B cell (primary cell): Measurements from ENCODE around the gene SNED1. TPM values are rescaled to one million over a fixed set of nuclear protein-coding genes. Genes with fewer than 3 reads are reported as not detected.

Source experiments
- ATAC-seq: fragments of 200-7000 bp; cut with Tn5 transposase; one replicate; pipeline ENCODE4 v1.10.0; 2021; ENCODE audit warnings: low read depth, mild to moderate bottlenecking, moderate number of reproducible peaks, moderate library complexity
- CTCF ChIA-PET: fragments of 350-600 bp; sonication (Branson Sonifier 250); formaldehyde crosslinking; loops from one replicate; lab custom pipeline; 2021; ENCODE audit warnings: antibody characterized with exemption, inconsistent platforms; lab: Charles Lee
- POLR2A ChIA-PET: fragments of 350-600 bp; sonication (Branson Sonifier 250); formaldehyde crosslinking; loops from one replicate; lab custom pipeline; 2021; ENCODE audit warnings: antibody characterized with exemption; lab: Charles Lee
- DNase-seq: peaks from one replicate; pipeline ENCODE4 v3.0.0; 2013
- H2AFZ ChIP-seq: 2 replicates; pipeline ENCODE4 v1.6.1; 2012; ENCODE audit warnings: mild to moderate bottlenecking, low read depth, low read length; ENCODE audit not compliant: insufficient read depth, poor library complexity, severe bottlenecking
- H3K27ac ChIP-seq, 2 donors: 1 replicate in 1 of 2; 2 replicates in 1 of 2; pipeline ENCODE4 v1.5.1; 2012 to 2013; ENCODE audit warnings: low read length in 2 of 2, mild to moderate bottlenecking in 2 of 2, moderate library complexity in 1 of 2
- H3K27me3 ChIP-seq, 4 experiments: fragments of 200-600 bp in 1 of 4; sonication (generic) in 1 of 4; replicated peaks in 1 of 4; 1 replicate in 2 of 4; 2 replicates in 2 of 4; pipeline versions ENCODE4 v1.6.1 to v1.7.0; 2013 to 2016; ENCODE audit warnings: low read length in 3 of 4, mild to moderate bottlenecking in 2 of 4, mixed read lengths in 1 of 4, moderate library complexity in 1 of 4; ENCODE audit not compliant: insufficient read depth in 4 of 4, control insufficient read depth in 3 of 4; ENCODE audit errors: control extremely low read depth in 1 of 4
- H3K36me3 ChIP-seq, 2 experiments: replicated peaks in 1 of 2; 1 replicate in 1 of 2; 2 replicates in 1 of 2; pipeline versions ENCODE4 v1.6.1 to v1.7.1; 2013; ENCODE audit warnings: low read length in 1 of 2; ENCODE audit not compliant: insufficient read depth in 2 of 2, control insufficient read depth in 1 of 2; ENCODE audit errors: control extremely low read depth in 1 of 2, extremely low read depth in 1 of 2
- H3K4me1 ChIP-seq, 2 donors: fragments of 200-600 bp in 1 of 2; sonication (generic) in 1 of 2; 1 replicate in 1 of 2; 2 replicates in 1 of 2; pipeline versions ENCODE4 v1.5.1 to v1.6.1; 2013 to 2017; ENCODE audit warnings: low read length in 2 of 2; ENCODE audit not compliant: control insufficient read depth in 2 of 2, insufficient read depth in 2 of 2
- H3K4me2 ChIP-seq: replicated peaks from 2 replicates; pipeline ENCODE3; 2012; ENCODE audit warnings: mild to moderate bottlenecking, low read depth, low read length; ENCODE audit not compliant: poor library complexity, severe bottlenecking
- H3K4me3 ChIP-seq, 5 experiments: fragments of 200-600 bp in 1 of 5; sonication (generic) in 1 of 5; 1 replicate in 3 of 5; 2 replicates in 2 of 5; pipeline versions ENCODE4 v1.5.1 to v1.7.0; 2011 to 2016; ENCODE audit warnings: low read length in 4 of 5, mild to moderate bottlenecking in 4 of 5, low read depth in 2 of 5, control low read depth in 1 of 5, moderate library complexity in 1 of 5; ENCODE audit not compliant: insufficient read depth in 1 of 5; ENCODE audit errors: control extremely low read depth in 1 of 5, extremely low read depth in 1 of 5
- H3K79me2 ChIP-seq: fragments of 200-600 bp; sonication (generic); one replicate; pipeline ENCODE4 v1.6.0; 2016; ENCODE audit warnings: low read length; ENCODE audit not compliant: control insufficient read depth, insufficient read depth
- H3K9ac ChIP-seq: fragments of 200-600 bp; sonication (generic); 2 replicates; pipeline ENCODE4 v1.6.1; 2017; ENCODE audit warnings: mild to moderate bottlenecking, low read length, moderate library complexity
- H3K9me3 ChIP-seq, 3 donors: one replicate each; pipeline versions ENCODE4 v1.6.1 to v1.7.1; 2013; ENCODE audit warnings: low read length in 2 of 3; ENCODE audit not compliant: control insufficient read depth in 2 of 3, insufficient read depth in 1 of 3; ENCODE audit errors: control extremely low read depth in 1 of 3
- H4K20me1 ChIP-seq: 2 replicates; pipeline ENCODE4 v1.6.0; 2012; ENCODE audit warnings: mild to moderate bottlenecking, low read length; ENCODE audit not compliant: insufficient read depth, control insufficient read depth, poor library complexity, severe bottlenecking
- H3K27ac Mint-ChIP-seq: one replicate; pipeline ENCODE4 v1.8.0; 2021; ENCODE audit warnings: mixed read lengths
- H3K27me3 Mint-ChIP-seq: one replicate; pipeline ENCODE4 v1.8.0; 2021; ENCODE audit warnings: mixed read lengths
- H3K4me1 Mint-ChIP-seq: one replicate; pipeline ENCODE4 v1.8.0; 2021; ENCODE audit warnings: mixed read lengths
- H3K4me3 Mint-ChIP-seq: one replicate; pipeline ENCODE4 v1.8.0; 2021; ENCODE audit warnings: mixed read lengths
- H3K9me3 Mint-ChIP-seq: one replicate; pipeline ENCODE4 v1.8.0; 2022; ENCODE audit warnings: mixed read lengths; ENCODE audit not compliant: insufficient read depth
- CTCF ChIP-seq: fragments of 200-600 bp; IDR thresholded peaks from one replicate; pipeline ENCODE4 v1.8.0; 2022; ENCODE audit warnings: antibody characterized with exemption, mild to moderate bottlenecking
- EZH2 ChIP-seq: IDR thresholded peaks from 2 replicates; pipeline ENCODE4 v1.6.1; 2012; ENCODE audit warnings: borderline replicate concordance, low read depth, mild to moderate bottlenecking, moderate library complexity, low read length; ENCODE audit not compliant: insufficient read depth, poor library complexity, severe bottlenecking
- WGBS: methylation state at CpG from one replicate; pipeline ENCODE4 v1.1.5; 2013; ENCODE audit warnings: missing lambda C conversion rate; ENCODE audit not compliant: insufficient coverage; 5-methylcytosine and 5-hydroxymethylcytosine counted together
- intact Hi-C: fragments of 100-400 bp; cut with micrococcal nuclease; formaldehyde crosslinking; loops from one replicate; pipeline ENCODE4 v1.10.0; 2022
- polyA plus RNA-seq: library from polyadenylated mRNA; depleted of rRNA; stranded (reverse); fragments of >200 nt; gene quantifications from 2 replicates; pipeline ENCODE4 v1.2.3, GENCODE V29; 2012
- total RNA-seq, 2 donors: library from RNA; stranded (reverse); fragments of 120-200 nt in 1 of 2; gene quantifications; 1 replicate in 1 of 2; 2 replicates in 1 of 2; pipeline versions ENCODE4 v1.2.3 to v1.2.4, GENCODE V29; 2013 to 2022

Gene SNED1
- total and polyA plus RNA-seq, 2 donors (not counting 1 experiment from before 2014, with no cell fraction given) = 25.5 to 336 TPM

DNA sequence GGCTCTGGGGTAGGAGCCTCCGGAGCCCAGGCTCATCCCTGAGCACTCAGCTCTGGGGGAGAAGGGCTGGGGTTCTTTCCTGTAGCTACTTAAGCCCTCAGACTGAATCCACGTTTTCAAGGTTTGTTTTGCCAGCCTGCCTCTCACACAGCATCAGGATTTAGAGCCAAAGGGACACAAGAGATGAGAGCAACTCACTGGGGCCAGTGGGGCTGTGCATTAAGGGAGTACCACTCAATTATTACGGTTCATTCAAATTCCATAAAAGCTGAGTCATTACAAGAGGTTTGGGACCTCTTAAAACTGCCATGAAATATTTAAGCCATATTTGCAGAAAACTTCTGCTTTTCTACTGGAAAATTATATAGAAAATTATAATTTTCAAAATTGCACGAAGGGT lies 17.1 kb upstream of the SNED1 start:
- H3K4me1 Mint-ChIP-seq = peaks cover 3% of the 10 kb centered on the region
- H3K27me3 Mint-ChIP-seq = peaks cover 3% of the 10 kb centered on the region
- Histone ChIP-seq H3K4me2 (no peak overlapping the region), H3K79me2 (no peaks in the 10 kb centered on the region), H4K20me1 (no peaks in the 10 kb centered on the region), H3K36me3 (no peaks in the 10 kb centered on the region), H3K4me1 (peaks cover 0 to 4% of the 10 kb centered on the region in 2 donors), H3K9me3 (no peaks in the 10 kb centered on the region), H3K4me3 (no peak overlapping the region), H3K27ac (no peak overlapping the region), H2AFZ (no peak overlapping the region), H3K27me3 (peaks cover 0 to 10% (median 0%) of the 10 kb centered on the region in 4 experiments), H3K9ac (no peak overlapping the region)
- no peaks in the 10 kb centered on the region for H3K9me3 Mint-ChIP-seq
- POLR2A ChIA-PET = no interaction called here
- no peak for TF ChIP-seq CTCF
- TF ChIP-seq EZH2 = no peak
- no peak overlapping the region for H3K4me3 Mint-ChIP-seq
- no peak for DNase-seq
- ATAC-seq = no peak
- CTCF ChIA-PET = interaction anchor here (0.9 to 3.5 kb wide), 2 partner anchors 86 to 169 kb away, joined by 3 to 33 read pairs; partner anchors contain the start of genes PASK and PPP1R7
- intact Hi-C loops = loop anchor here (5.0 kb wide), 2 partner anchors 61 to 171 kb away; partner anchors contain the start of gene PPP1R7
- H3K27ac Mint-ChIP-seq = no peak overlapping the region
- WGBS = 70% methylated on average over 1 of the region's 4 CpGs
